Trophoblast cell (in vitro differentiated cells and primary cell): ENCODE results near the gene SOX6. TPM values are rescaled to one million over a fixed set of nuclear protein-coding genes. Genes with fewer than 3 reads are reported as not detected.

Source experiments
- DNase-seq, 2 donors: peaks; one replicate each; pipeline ENCODE4 v3.0.0-alpha.2; 2016
- H2AFZ ChIP-seq: 2 replicates; pipeline ENCODE4 v1.6.1; 2013; ENCODE audit warnings: low read length, moderate library complexity, mild to moderate bottlenecking; ENCODE audit not compliant: insufficient read depth, poor library complexity
- H2AK5ac ChIP-seq: 2 replicates; pipeline ENCODE4 v1.6.1; 2013; ENCODE audit warnings: mild to moderate bottlenecking, low read length
- H2BK120ac ChIP-seq: 2 replicates; pipeline ENCODE4 v1.6.1; 2013; ENCODE audit warnings: low read length, mild to moderate bottlenecking, moderate library complexity; ENCODE audit not compliant: insufficient read depth, poor library complexity
- H2BK12ac ChIP-seq: 2 replicates; pipeline ENCODE4 v1.6.1; 2013; ENCODE audit warnings: mild to moderate bottlenecking, low read length, moderate library complexity
- H2BK5ac ChIP-seq: 2 replicates; pipeline ENCODE4 v1.6.1; 2013; ENCODE audit warnings: low read length, low read depth, moderate library complexity, mild to moderate bottlenecking; ENCODE audit not compliant: poor library complexity
- H3K14ac ChIP-seq: 2 replicates; pipeline ENCODE4 v1.6.1; 2013; ENCODE audit warnings: mild to moderate bottlenecking, low read length
- H3K18ac ChIP-seq: 2 replicates; pipeline ENCODE4 v1.6.1; 2013; ENCODE audit warnings: mild to moderate bottlenecking, low read length
- H3K23ac ChIP-seq: 2 replicates; pipeline ENCODE4 v1.6.1; 2013; ENCODE audit warnings: low read length
- H3K27ac ChIP-seq: 2 replicates; pipeline ENCODE4 v1.5.1; 2013; ENCODE audit warnings: low read depth, mild to moderate bottlenecking, inconsistent platforms, low read length, moderate library complexity
- H3K27me3 ChIP-seq: 2 replicates; pipeline ENCODE4 v1.6.1; 2013; ENCODE audit warnings: inconsistent platforms, mild to moderate bottlenecking, low read length, moderate library complexity; ENCODE audit not compliant: insufficient read depth
- H3K36me3 ChIP-seq, 2 experiments: 1 replicate in 1 of 2; 2 replicates in 1 of 2; pipeline ENCODE4 v1.6.1; 2013; ENCODE audit warnings: low read length in 2 of 2, mild to moderate bottlenecking in 2 of 2, moderate library complexity in 1 of 2; ENCODE audit not compliant: insufficient read depth in 2 of 2, control insufficient read depth in 1 of 2
- H3K4ac ChIP-seq: 2 replicates; pipeline ENCODE4 v1.6.1; 2013; ENCODE audit warnings: low read depth, mild to moderate bottlenecking, low read length, moderate library complexity
- H3K4me1 ChIP-seq, 2 experiments: 1 replicate in 1 of 2; 2 replicates in 1 of 2; pipeline ENCODE4 v1.6.1; 2013; ENCODE audit warnings: low read length in 2 of 2, mild to moderate bottlenecking in 2 of 2, moderate library complexity in 1 of 2; ENCODE audit not compliant: insufficient read depth in 2 of 2, control insufficient read depth in 1 of 2
- H3K4me2 ChIP-seq: 2 replicates; pipeline ENCODE4 v1.6.1; 2013; ENCODE audit warnings: inconsistent platforms, mild to moderate bottlenecking, low read length, moderate library complexity
- H3K4me3 ChIP-seq: 2 replicates; pipeline ENCODE4 v1.5.1; 2013; ENCODE audit warnings: mild to moderate bottlenecking, low read depth, low read length, inconsistent platforms
- H3K79me1 ChIP-seq: one replicate; pipeline ENCODE4 v1.6.1; 2013; ENCODE audit warnings: low read length
- H3K79me2 ChIP-seq: 2 replicates; pipeline ENCODE4 v1.6.1; 2013; ENCODE audit warnings: low read length, mild to moderate bottlenecking; ENCODE audit not compliant: control insufficient read depth, insufficient read depth, poor library complexity
- H3K9ac ChIP-seq: 2 replicates; pipeline ENCODE4 v1.6.1; 2013; ENCODE audit warnings: mild to moderate bottlenecking, low read length
- H3K9me3 ChIP-seq: 2 replicates; pipeline ENCODE4 v1.6.1; 2013; ENCODE audit warnings: low read depth, mild to moderate bottlenecking, control low read depth, inconsistent platforms, low read length; ENCODE audit not compliant: insufficient read depth
- H4K12ac ChIP-seq: 2 replicates; pipeline ENCODE4 v1.6.1; 2013; ENCODE audit warnings: low read depth, mild to moderate bottlenecking, low read length, moderate library complexity
- H4K8ac ChIP-seq: 2 replicates; pipeline ENCODE4 v1.6.1; 2013; ENCODE audit warnings: low read depth, mild to moderate bottlenecking, low read length, moderate library complexity
- H4K91ac ChIP-seq: one replicate; pipeline ENCODE4 v1.6.1; 2013; ENCODE audit warnings: low read depth, mild to moderate bottlenecking, low read length, moderate library complexity
- WGBS: extraction: QIAGEN DNeasy Blood & Tissue Kit; methylation state at CpG from one replicate; pipeline ENCODE4 v1.1.7; 2013; ENCODE audit warnings: missing lambda C conversion rate; ENCODE audit not compliant: insufficient read length, insufficient coverage; ENCODE audit errors: extremely low coverage; 5-methylcytosine and 5-hydroxymethylcytosine counted together
- polyA plus RNA-seq: library from polyadenylated mRNA; stranded (reverse); fragments of 200-250 nt; gene quantifications from 2 replicates; pipeline ENCODE4 v1.2.3, GENCODE V29; 2013

SOX6 gene
- polyA plus RNA-seq, result 1.1 and 1.4 TPM in 2 replicates

DNA sequence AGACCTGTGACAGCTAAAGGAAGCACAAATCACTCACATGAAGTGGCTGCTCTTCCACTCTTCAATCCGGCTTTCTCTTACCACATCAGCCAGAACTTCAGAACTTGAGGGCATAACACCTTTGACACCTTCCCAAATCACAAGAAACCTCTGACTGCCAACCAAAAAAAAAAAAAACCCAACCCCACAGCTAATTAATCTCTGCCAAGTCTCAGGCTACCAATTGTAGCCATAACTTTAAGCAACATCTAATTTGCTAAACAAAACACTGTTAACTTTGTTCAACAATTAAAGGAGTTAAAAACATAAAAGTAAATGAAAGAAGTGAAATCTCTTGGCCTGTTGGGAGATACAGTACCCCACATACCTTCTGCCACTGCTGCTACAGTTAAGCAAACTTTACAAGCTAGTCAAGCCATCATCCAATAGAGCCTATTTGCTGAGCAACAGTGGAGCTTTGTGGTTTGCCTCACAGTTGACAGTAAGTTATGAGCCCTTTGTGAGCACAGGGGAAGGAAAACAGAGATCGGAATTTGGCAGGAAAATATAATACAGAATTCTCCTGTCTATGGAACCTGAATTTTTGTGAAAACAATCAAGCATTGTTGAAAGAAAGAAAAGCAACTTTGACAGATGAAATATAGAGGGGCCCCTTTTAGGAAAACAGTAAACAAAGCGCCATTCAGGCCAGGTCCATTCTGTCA is at the start of gene SOX6:
SOX6 (minus strand) TSS at position 490 of the 704 bp plus-strand sequence. CDS start 15,298 bp downstream, outside the sequence.
- no peak within 1 kb of the TSS for H4K12ac ChIP-seq
- no peak for DNase-seq
- H3K14ac ChIP-seq, result no peak within 1 kb of the TSS
- no peaks in the 10 kb centered on the region for H3K79me2 ChIP-seq
- H3K18ac ChIP-seq, result no peak within 1 kb of the TSS
- H2BK120ac ChIP-seq, result no peak within 1 kb of the TSS
- H2AFZ ChIP-seq, result no peak within 1 kb of the TSS
- H4K91ac ChIP-seq, result no peak within 1 kb of the TSS
- H3K4me2 ChIP-seq, result no peak within 1 kb of the TSS
- no peak within 1 kb of the TSS for H4K8ac ChIP-seq
- no peak within 1 kb of the TSS for H3K9ac ChIP-seq
- no peak within 1 kb of the TSS for H3K27ac ChIP-seq
- no peak within 1 kb of the TSS for H2BK12ac ChIP-seq
- no peak within 1 kb of the TSS for H3K4me3 ChIP-seq
- peaks cover 0 to 2% of the 10 kb centered on the region in 2 experiments for H3K4me1 ChIP-seq
- no peaks in the 10 kb centered on the region for H3K36me3 ChIP-seq
- H2BK5ac ChIP-seq, result no peak within 1 kb of the TSS
- H3K79me1 ChIP-seq, result no peaks in the 10 kb centered on the region
- WGBS, result no CpG with 5 or more reads among the region's 3 CpGs
- H3K23ac ChIP-seq, result no peak within 1 kb of the TSS
- H2AK5ac ChIP-seq, result no peak within 1 kb of the TSS
- no peak within 1 kb of the TSS for H3K4ac ChIP-seq
- no peaks in the 10 kb centered on the region for H3K27me3 ChIP-seq
- H3K9me3 ChIP-seq, result no peaks in the 10 kb centered on the region

DNA sequence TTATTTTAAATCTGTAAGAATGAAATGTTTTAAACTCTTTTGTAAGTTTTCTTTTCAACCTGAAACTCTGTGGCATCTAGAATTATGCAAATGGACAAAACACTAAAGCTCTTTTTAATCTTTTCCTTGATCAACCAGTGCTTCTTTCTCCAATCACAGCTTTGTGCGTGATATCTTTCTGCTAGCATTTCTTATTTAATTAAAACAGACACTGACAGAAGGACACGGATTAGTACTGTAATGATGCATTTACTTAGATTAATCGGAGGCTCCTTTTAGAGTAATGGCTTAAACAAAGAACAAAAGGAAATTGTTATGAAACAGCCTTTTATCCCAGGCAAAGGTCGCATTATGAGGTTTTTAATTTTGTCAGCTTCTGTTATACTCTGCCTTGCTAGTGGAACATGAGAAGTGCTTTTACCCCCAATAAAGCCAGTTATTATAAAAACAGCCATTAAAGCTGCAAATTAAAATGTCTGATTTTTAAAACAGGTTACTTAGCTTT is 48.5 kb upstream of the SOX6 start:
- H3K9ac ChIP-seq, result no peak overlapping the region
- H3K4me1 ChIP-seq, result no peaks in the 10 kb centered on the region
- DNase-seq, result no peak
- no peaks in the 10 kb centered on the region for H3K79me1 ChIP-seq
- H4K12ac ChIP-seq, result no peak overlapping the region
- H3K9me3 ChIP-seq, result no peaks in the 10 kb centered on the region
- no peak overlapping the region for H4K91ac ChIP-seq
- no peaks in the 10 kb centered on the region for H3K36me3 ChIP-seq
- H3K27me3 ChIP-seq, result peaks cover 2% of the 10 kb centered on the region
- no peak overlapping the region for H4K8ac ChIP-seq
- H2AK5ac ChIP-seq, result no peak overlapping the region
- no peaks in the 10 kb centered on the region for H3K79me2 ChIP-seq
- no peak overlapping the region for H2BK12ac ChIP-seq
- H3K14ac ChIP-seq, result no peak overlapping the region
- H3K4me3 ChIP-seq, result no peak overlapping the region
- H2BK5ac ChIP-seq, result no peak overlapping the region
- no peak overlapping the region for H3K4me2 ChIP-seq
- no peak overlapping the region for H3K4ac ChIP-seq
- no peak overlapping the region for H2BK120ac ChIP-seq
- no CpG with 5 or more reads among the region's 4 CpGs for WGBS
- H3K18ac ChIP-seq, result no peak overlapping the region
- H3K23ac ChIP-seq, result no peak overlapping the region
- no peak overlapping the region for H3K27ac ChIP-seq
- no peak overlapping the region for H2AFZ ChIP-seq

DNA sequence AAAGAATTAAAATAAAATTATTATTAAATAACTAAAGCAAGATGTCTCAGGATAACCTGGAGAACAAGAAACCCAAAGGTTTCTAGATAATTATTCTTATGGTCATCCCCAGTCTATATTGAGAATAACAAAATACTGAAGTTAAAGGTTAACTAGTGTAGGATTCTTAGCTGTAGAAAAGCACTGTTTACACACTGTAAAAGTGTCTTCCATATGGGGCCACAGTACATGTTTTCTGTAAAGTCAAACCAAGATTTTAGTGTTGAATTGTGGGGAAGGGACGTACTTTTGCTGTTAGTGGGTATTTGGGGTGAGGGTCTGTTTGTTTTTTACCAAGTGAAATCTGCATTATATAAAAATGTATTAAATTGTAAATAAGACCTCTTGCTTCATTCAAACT is 47.5 kb upstream of the SOX6 start:
- Histone ChIP-seq H3K79me1 (no peaks in the 10 kb centered on the region), H4K91ac (no peak overlapping the region), H4K8ac (no peak overlapping the region), H3K14ac (no peak overlapping the region), H3K4me1 (no peaks in the 10 kb centered on the region), H3K27me3 (peaks cover 2% of the 10 kb centered on the region), H3K4ac (no peak overlapping the region), H3K27ac (no peak overlapping the region), H2BK120ac (no peak overlapping the region), H3K4me2 (no peak overlapping the region), H3K23ac (no peak overlapping the region), H2AK5ac (no peak overlapping the region), H2BK5ac (no peak overlapping the region), H3K9ac (no peak overlapping the region), H3K4me3 (no peak overlapping the region), H3K9me3 (no peaks in the 10 kb centered on the region), H4K12ac (no peak overlapping the region), H3K36me3 (no peaks in the 10 kb centered on the region), H2BK12ac (no peak overlapping the region), H2AFZ (no peak overlapping the region), H3K18ac (no peak overlapping the region), H3K79me2 (no peaks in the 10 kb centered on the region)
- WGBS, result no CpG with 5 or more reads among the region's 1 CpG
- DNase-seq, result no peak

DNA sequence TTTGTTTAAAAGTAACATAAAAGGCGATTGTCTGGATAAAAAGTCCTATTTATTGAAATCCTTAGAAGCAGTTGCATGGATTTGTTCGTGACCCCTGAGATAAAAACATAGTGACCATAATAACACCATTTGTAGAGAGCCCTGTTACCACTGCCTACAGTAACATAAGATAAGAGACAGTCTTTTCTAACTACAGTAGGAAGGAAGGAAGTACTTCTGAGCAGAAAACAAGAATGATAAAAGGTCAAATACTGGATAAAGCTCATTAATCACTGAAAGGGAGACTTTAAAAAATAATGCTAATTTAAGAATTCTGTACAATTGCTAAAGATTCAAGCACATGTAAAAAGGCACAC is 47.1 kb upstream of the SOX6 start:
- no peaks in the 10 kb centered on the region for H3K36me3 ChIP-seq
- H3K18ac ChIP-seq, result no peak overlapping the region
- H3K4me2 ChIP-seq, result no peak overlapping the region
- no peak overlapping the region for H2BK12ac ChIP-seq
- H4K12ac ChIP-seq, result no peak overlapping the region
- H2BK5ac ChIP-seq, result no peak overlapping the region
- peaks cover 2% of the 10 kb centered on the region for H3K27me3 ChIP-seq
- no peaks in the 10 kb centered on the region for H3K4me1 ChIP-seq
- no peak overlapping the region for H2BK120ac ChIP-seq
- no peak overlapping the region for H3K4ac ChIP-seq
- no peak overlapping the region for H4K8ac ChIP-seq
- H3K9me3 ChIP-seq, result no peaks in the 10 kb centered on the region
- H3K27ac ChIP-seq, result no peak overlapping the region
- H3K79me2 ChIP-seq, result no peaks in the 10 kb centered on the region
- no peak overlapping the region for H4K91ac ChIP-seq
- WGBS, result no CpG with 5 or more reads among the region's 2 CpGs
- no peak overlapping the region for H3K4me3 ChIP-seq
- no peak for DNase-seq
- H3K9ac ChIP-seq, result no peak overlapping the region
- no peak overlapping the region for H3K14ac ChIP-seq
- H3K23ac ChIP-seq, result no peak overlapping the region
- H2AFZ ChIP-seq, result no peak overlapping the region
- no peak overlapping the region for H2AK5ac ChIP-seq
- H3K79me1 ChIP-seq, result no peaks in the 10 kb centered on the region
